GM21423 (cell line): ENCODE results near the gene EPB41L3.
"Not testable (repeated sequence)": the region's sequence is repeated elsewhere in the genome, so short reads cannot be mapped to it uniquely, and the experiment has no call there.

Source experiments
- ATAC-seq: cut with Tn5 transposase; IDR thresholded peaks from one replicate; pipeline ENCODE4 v1.9.1; 2021; ENCODE audit warnings: mild to moderate bottlenecking, moderate library complexity; ENCODE audit not compliant: unreplicated experiment

Gene EPB41L3

DNA sequence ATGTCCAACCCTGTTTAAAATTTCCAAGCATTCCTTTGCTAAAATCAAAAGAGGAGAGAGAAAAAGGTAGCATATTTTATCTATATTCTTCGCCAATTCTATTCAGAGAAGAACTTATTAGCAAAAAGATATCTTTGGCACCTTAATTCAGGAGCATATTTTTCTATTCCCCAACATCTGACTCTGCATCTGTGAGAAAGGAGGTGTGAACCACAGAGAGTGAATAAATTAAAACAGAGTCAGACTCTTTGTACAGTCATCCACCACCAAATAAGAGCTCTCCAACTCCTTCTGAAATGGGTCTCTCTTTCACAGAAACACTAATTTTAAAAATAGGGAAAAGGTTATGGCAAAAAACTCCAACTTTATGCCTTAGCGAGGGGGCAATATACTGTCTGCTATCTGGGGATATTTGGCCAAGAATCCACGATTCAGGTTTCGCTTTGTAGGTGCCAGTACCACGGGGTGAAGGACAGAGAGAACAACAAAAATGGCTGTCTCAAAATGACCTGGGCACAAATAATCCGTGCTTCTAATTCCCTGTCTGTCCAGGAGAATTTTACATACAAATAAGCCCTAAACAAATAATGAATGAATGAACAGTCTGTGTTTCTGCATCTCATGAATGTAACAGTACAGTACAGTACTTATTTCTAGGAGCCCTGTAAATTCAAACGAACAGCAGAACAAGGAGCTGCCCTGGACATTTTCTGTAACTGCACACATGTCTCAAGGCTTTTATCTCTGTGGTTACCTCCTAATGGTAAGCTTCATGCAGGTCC is 43.4 kb downstream of the EPB41L3 start:
- ATAC-seq = no peak

DNA sequence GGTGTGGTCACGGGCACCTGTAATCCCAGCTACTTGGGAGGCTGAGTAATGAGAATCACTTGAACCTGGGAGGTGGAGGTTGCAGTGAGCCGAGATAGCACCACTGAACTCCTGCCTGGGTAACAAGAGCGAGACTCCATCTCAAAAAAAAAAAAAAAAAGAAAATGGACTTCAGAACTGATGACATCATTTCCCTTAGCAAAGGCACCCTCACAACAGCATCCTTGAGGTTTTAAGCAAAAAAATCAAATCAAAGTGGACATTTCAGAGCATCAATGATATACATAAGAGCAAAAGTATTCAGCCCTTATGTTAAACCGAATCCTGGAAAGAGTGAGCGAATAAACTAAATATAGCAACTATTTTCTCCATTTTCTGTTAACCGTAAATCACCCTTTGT is 45.3 kb downstream of the EPB41L3 start:
- ATAC-seq = no peak

DNA sequence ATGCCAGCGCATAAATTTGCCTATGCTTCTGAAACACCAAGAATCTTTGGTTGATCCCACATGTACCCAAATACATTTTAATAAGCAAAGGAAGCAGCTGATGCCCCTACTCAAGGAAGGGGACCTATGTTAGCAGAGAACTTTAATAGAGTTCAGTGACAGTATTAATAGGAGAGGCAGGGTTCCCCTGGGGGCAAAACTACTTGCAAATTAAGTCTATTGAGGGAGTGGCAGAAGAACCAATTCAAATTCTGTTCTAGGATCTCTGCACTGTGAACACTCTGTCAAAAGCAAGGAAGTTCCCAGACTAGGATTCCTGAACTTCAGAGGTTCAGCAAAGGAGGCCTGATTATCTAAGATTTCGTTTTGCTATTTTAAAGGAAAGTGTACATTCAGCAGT is 47.5 kb downstream of the EPB41L3 start:
- ATAC-seq = no peak

DNA sequence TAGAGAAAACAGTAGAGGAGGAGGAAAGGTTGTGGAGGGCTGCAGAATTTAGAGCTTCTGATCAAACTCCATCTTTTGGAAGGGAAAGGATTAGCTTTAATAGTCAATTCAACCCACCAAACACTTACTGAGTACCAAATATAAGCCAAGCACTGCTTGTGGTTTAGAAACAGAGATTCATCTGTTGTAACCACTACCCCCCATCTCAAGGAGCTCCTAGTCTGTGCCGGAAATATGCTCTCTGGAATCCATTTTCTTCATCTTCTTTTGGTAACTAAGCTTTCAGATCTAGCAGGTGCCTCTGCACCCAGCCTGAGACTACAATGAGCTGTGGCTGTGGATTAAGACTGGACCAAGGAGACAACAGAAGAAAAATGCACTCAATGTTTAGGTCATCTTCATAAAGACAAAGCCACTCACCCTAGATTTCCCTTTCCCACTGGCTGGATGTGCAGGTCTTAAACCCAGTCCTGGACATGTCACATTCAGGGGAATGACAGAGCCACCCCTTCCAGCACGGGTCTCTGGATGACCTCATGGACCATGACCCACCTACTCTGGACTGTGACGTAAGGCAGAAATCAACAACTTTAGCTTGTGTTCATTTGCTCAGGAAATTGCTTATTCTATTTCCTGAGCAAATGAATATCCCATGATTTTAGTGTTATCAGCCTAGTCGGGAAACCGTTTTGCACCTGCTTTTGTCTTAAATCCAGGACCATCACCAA is 52.9 kb downstream of the EPB41L3 start:
- no peak for ATAC-seq

DNA sequence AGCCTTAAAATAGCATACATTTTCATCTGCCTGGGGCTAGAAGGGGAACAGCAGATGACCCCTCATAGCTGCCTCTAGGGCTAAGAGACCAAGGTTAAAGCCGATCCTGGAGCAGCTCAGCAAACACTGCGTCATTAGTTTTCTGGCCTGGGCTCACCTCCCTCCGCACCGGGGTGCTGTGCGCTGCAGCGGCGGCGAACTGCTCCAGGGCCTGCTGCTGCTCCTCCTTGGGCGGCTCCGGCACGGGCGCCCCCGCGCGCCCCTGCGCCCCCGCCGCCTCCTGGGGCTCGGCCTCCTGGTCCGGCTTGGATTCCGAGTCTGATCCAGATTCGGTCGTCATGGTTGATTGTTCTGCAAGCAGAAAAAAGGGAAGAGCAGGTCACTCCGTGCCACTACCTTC is 55.0 kb downstream of the EPB41L3 start:
- no peak for ATAC-seq

DNA sequence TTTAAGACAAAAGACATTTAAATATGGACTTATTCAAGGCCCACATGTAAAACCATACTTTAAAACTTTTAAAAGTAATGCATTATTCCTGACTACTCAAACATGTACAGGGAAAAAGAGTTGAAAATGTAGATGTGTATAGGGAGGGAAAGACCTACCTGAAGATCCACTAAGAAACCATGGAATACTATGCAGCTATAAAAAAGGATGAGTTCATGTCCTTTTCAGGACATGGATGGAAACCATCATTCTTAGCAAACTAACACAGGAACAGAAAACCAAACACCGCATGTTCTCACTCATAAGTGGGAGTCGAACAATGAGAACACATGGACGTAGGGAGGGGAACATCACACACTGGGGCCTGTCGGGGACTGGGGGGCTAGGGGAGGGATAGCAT is 55.8 kb downstream of the EPB41L3 start:
- ATAC-seq = not testable (repeated sequence)

DNA sequence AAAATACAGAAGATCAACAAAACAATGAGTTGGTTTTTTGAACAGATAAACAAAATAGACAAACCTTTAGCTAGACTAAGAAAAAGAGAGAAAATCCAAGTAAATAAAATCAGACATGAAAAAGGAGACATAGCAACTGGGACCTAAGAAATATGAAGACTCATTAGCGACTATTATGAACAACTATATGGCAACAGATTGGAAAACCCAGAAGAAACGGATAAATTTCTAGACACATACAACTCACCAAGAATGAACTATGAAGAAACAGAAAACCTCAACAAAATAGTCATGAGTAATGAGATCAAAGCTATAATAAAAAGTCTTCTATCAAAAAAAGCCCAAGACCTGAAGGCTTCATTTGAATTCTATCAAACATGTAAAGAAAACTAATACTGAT is 59.3 kb downstream of the EPB41L3 start:
- ATAC-seq = no peak

DNA sequence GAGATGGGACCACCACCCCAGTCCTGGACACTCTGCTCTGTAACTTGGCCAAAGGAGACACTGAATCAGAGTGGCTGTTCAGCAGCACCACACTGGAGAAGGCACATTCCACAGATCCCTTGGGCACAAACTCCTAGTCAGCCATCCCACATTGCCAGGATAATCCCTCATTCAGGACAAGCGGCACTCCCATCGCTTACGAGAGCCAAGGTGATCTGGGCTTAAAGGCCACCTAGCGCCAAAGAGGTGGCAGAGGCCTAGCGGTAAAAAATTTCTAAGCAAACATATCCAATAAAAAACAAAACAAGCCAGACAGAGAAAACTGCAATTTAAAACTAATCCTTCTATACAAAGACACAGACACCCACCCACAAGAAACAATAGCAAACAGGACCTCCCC is 62.2 kb downstream of the EPB41L3 start:
- no peak for ATAC-seq

DNA sequence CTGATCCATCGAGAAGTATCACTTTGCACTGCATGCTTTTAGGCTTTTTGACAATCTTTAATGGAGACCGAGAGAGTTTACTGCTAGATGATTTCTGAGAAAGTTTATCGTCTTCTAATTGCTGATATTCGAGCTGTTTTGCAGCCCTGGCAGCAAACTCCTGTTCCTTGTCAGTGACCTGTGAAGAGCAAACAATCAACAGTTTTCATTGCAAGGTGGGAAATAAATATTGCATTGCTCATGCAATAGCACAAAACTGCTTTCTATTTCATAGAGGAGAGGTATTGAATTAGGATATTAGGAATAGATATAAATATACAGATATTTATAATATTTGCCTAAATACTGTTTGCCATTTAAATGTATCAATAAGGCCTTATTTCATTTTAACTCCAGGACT is 65.5 kb downstream of the EPB41L3 start:
- ATAC-seq = no peak

DNA sequence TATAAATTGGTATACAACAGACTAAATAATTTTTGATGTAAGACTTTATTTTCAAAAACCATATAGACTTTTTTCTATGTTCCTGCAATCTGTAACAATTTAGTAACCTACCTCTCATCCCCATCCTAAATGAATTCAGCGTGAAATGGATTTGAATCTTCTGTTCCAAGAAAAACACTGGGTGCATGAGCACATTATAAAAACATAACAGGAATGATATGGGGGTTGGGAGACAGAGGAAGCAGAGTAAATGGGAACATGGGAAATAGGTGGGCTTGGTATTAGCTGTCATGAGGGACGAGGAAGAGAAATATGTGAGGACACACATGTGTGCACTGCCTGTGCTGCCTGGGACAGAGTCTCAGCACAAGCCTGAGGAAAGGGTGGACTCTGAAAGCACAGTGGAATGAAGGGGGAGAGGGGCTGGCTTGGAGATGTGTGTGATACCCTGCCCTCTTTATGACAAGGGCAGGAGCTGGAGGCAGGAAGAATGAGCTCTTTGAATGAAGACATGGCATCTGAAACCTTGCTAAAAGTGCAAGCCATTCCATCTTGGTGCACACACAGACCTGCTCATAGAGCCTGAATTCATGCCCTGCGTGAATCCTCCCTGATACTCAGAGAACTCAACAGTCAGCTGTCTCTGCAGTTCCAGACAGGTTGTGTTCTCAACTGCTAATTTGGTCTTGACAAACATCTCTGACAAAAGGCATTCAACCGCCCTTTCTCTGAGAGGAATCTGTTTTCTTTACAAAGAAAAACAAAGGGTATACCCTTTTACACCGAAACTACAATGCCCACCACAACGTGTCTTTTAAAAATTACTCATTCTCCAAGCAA is 66.6 kb downstream of the EPB41L3 start:
- no peak for ATAC-seq

DNA sequence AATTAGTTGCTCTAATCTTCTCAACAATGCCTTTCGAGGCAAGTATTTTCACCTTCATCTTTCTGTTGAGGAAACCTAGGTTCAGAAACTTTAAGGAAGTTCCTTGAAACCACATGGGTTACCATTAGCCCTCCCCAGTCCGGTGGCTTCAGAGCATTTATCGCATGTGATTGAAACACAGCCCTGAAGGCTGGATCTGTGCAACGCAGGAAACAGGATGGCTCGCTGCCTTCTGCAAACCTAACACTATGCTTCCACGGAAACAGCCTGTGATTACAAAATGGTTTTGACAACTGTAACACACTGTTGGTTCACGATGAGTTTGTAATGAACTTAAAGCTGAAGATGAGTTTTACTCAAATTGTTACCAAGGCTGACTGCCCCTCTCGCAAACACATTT is 68.5 kb downstream of the EPB41L3 start:
- no peak for ATAC-seq

DNA sequence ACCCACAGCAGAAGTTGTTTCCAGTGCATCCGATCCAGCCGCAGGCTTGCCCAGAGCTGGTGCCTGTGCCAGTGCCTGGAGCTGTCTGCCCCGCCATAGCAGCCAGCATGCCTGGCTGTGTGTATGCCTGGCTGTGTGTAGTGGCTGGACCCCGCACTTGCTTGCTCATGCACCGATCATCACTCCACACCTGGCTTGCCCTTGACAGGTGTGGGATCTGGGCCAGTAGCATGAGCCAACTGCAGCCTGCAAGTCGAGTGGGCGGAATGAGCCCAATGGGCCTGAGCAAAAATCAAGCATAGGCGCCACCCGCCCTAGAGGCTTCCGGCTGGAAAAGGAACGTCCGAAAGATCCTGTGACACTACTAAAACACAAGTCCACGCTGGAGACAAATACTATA is 74.5 kb downstream of the EPB41L3 start:
- ATAC-seq = no peak

DNA sequence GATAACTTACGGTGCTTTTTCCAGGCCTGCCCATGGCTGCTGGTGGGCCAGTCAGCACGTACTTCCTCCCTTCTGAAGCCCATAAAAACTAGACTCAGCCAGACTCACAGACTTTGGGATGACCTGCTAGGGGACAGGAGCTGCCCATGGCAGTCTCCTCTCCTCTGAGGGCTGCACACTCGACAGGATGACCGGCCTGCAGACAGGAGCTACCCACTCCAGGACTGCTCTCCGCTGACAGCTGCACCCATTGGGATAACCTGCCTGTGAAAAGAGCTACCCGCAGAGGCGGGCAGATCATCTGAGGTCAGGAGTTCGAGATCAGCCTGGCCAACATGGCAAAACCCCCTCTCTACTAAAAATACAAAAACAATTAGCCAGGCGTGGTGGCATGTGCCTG is 75.4 kb downstream of the EPB41L3 start:
- no peak for ATAC-seq

DNA sequence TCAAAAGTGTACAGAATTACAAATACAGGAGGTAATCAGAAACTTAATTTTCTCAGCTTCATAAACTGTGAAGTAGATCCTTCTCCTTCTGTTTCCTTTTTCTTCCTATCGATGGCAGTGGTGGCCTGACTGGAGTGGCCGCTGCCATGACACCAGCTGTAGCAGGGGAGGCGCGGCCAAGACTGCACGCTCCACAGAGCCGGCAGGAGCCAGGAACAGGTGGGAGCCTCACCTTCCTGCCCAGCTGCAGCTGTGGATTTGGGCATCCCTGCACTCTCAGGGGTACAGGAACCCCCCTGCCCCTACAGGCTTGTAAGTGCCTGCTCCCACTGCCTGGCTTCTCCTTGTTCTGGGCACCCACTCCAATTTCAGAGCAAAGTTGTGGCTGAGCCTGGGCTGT is 76.1 kb downstream of the EPB41L3 start:
- no peak for ATAC-seq

DNA sequence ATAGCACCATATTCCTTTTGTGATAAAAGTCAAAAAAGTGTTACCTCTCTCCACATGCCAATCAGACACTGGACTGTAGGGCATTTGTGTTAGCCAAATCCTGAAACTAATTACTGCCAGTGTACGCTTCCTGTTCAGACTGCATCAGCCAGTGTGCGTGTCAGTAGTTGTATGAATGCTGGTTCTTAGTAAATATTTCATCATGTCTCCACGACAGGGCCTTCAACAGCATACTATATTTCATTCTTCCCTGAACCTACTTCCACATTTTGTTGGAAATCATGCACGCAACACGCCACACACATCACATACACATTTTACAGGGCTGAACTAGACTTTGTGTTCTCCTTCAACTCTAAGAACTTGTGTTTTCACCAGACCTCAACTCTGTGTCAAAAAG is 77.5 kb downstream of the EPB41L3 start:
- no peak for ATAC-seq

DNA sequence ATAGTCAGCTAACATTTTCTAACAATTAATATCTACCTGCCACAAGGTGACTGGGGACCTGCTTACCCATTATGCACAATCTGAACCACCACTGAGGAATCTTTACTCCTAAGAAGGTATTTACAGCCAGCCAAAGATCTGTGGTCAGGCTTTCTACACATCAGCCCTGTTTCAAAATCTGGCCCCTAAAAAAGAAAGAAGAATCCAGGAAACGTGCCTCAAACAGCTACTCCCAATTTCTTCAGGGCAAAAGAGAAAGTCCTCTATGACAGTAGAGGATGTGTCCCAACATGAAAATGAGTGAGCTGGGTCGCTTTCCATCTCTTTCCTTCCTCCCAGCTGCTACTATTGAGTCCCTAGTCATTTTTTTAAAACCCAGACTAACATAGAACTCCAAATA is 79.5 kb downstream of the EPB41L3 start:
- no peak for ATAC-seq

DNA sequence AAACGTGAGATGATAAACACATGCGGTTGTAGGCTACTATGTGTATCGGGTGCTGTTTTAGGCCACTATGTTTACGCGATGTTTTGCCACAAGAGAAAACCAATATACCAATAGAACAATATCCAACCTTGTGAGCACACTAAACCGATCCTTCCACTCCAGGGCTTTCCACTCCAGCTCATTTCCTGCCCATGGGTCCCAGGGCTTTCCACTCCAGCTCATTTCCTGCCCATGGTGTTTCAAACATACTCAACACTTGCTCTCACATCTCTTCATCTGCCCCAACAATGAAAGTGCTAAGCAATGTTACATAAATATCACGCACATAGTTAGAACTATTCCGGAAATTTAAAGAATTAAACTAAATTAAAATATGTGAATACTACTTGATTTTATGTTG is 80.0 kb downstream of the EPB41L3 start:
- no peak for ATAC-seq

DNA sequence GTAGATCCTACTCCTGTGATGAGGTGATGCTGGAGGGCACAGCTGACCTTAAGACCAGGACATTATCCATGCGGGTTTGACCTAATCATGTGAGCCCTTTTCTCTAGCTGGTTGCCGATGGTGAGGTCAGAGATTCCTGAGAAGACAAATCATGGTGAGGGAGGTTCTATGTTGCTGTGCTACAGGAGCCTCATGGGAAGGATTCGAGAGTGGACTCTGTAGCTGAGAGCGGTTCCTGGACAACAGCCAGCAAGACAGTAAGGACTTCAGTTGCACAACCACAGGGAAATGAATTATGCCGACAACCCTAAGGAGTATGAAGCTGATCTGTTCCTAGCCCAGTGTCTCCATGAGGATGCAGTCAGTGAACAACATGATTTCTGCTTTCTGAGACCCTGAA is 80.4 kb downstream of the EPB41L3 start:
- no peak for ATAC-seq

DNA sequence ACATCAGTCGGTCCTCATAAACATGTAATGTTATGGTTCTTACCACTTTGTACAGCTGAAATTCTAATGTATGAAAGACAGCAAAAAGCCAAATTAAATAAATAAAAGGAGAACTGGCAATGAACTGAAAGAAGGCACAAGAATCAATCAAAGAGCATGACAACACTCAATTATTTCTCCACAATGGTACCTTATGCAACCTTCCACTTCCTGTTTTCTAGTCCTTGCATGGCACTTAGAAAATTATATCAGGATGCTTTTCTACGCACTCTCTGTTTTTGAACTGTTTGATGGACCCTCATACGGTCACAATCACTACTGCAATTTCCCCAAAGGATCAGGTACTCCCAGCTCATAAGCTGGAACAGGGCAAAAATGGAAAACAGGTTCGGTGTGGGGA is 81.6 kb downstream of the EPB41L3 start:
- ATAC-seq = no peak

DNA sequence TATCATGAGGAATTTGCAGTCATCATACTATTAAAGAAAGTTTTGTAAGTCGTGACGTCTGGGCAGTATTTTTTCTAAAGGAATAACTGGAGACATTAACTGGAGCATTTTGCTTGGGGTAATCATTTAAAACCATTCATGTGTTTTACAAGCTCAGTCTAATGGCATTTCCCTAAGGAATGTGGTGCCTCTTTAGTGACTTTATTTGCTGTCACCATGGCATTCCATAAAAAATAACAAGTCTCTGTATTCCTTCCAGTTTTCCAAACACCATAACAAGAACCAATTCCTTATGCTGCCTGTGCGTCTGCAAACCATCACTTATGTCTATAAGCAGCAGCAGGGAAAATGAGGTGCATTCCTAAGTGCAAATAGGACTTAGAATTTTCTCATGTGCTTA is 82.8 kb downstream of the EPB41L3 start:
- no peak for ATAC-seq

DNA sequence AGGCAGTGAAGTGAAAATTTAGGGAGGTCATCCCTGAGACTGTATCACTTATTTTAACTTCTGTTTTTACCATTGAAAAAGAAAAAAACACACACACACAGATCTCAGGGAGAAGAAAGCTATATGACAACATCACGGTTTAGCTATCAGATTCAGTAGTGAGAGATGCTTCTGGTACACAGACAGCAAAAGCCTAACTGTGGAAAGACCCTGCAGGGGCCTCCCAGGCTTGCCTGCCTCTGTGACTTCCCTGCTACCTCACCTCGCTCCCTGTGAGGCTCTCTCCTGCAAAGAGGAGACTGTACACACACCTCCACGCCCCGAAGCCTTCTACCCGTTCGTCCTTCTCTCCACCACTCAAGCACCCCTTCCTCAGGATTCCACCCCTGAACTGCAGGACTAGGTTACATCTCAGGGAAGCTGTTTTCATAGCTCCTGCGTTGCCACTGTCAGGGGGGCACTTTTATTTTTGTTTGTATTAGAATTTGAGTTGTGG is 86.3 kb downstream of the EPB41L3 start:
- no peak for ATAC-seq
